ENCODE measurements around the gene LOXL4. TPM values are rescaled to one million over a fixed set of nuclear protein-coding genes. Genes with fewer than 3 reads are reported as not detected.

LOXL4 gene
- polyA plus RNA-seq, 3 donors = 0.03 to 0.05 TPM; not detected in 1

GRCh38 chr10:98295907-98296306, 27.9 kb upstream of the LOXL4 start:
- H3K27ac ChIP-seq (ENCODE audit: low read depth in 1 of 2, low read length in 2 of 2) = peak overlapping the region in 1 of 2 donors; percentile 60
- peaks cover 15% of the 10 kb centered on the region for H3K4me1 Mint-ChIP-seq
- H3K27ac Mint-ChIP-seq = peak overlapping the region in 6 of 7 donors; percentile 16 to 83 (median 45)
- H3K27me3 ChIP-seq (ENCODE audit: control insufficient read depth in 2 of 2, insufficient read depth in 2 of 2, low read length in 2 of 2) = peaks cover 2 to 8% of the 10 kb centered on the region in 2 donors
- no peaks in the 10 kb centered on the region for H3K36me3 ChIP-seq (replicated peaks in 1 of 2; ENCODE audit: control insufficient read depth in 1 of 2, insufficient read depth in 2 of 2, low read length in 2 of 2)
- DNase-seq = no peak
- peak overlapping the region; percentile 72 to 82 for H3K4me3 Mint-ChIP-seq
- WGBS (ENCODE audit: insufficient coverage) = 83% methylated on average over 1 of the region's 5 CpGs
- peak overlapping the region; percentile 65 for H3K4me2 ChIP-seq (replicated peaks; ENCODE audit: extremely low read depth, low read length, poor library complexity, severe bottlenecking)
- intact Hi-C loops (cut with micrococcal nuclease) = no loop called here
- peaks cover 12 to 13% of the 10 kb centered on the region in 2 donors for H3K4me1 ChIP-seq (ENCODE audit: control insufficient read depth in 1 of 2, insufficient read depth in 2 of 2, low read length in 2 of 2)
- H3K36me3 Mint-ChIP-seq = no peaks in the 10 kb centered on the region
- H3K79me2 ChIP-seq (ENCODE audit: insufficient read depth, low read length) = no peaks in the 10 kb centered on the region
- H3K9ac ChIP-seq (ENCODE audit: insufficient read depth, low read length, poor library complexity, severe bottlenecking) = peak overlapping the region; percentile 16
- no peaks in the 10 kb centered on the region for H3K9me3 ChIP-seq (replicated peaks in 1 of 2; ENCODE audit: control insufficient read depth in 1 of 2, insufficient read depth in 1 of 2, low read length in 2 of 2)
- peaks cover 0 to 1% (median 0%) of the 10 kb centered on the region in 7 donors for H3K9me3 Mint-ChIP-seq
- TF ChIP-seq CTCF (IDR thresholded peaks at IDR 0.05) = no peak
- peak overlapping the region; percentile 74 for H2AFZ ChIP-seq (ENCODE audit: insufficient read depth, low read depth, low read length, poor library complexity, severe bottlenecking)
- no peaks in the 10 kb centered on the region for H4K20me1 ChIP-seq (ENCODE audit: insufficient read depth, low read length)
- peaks cover 1 to 25% (median 23%) of the 10 kb centered on the region in 3 donors for H3K27me3 Mint-ChIP-seq (ENCODE audit: low read depth in 3 of 3)
- H3K4me3 ChIP-seq (replicated peaks in 1 of 3; ENCODE audit: low read depth in 2 of 3, low read length in 3 of 3) = peak overlapping the region in 2 of 3 experiments; percentile 14 to 54

- Mint-ChIP-seq H3K27ac (peak overlapping the region; percentile 2 to 83 (median 61)), H3K36me3 (no peaks in the 10 kb centered on the region), H3K4me3 (peak overlapping the region; percentile 72 to 82), H3K9me3 (peaks cover 0 to 1% (median 0%) of the 10 kb centered on the region in 7 donors), H3K27me3 (ENCODE audit: low read depth in 3 of 3) (peaks cover 3 to 24% (median 22%) of the 10 kb centered on the region in 3 donors), H3K4me1 (peaks cover 15% of the 10 kb centered on the region)
- peaks cover 2 to 4% of the 10 kb centered on the region in 2 donors for H3K27me3 ChIP-seq (ENCODE audit: control insufficient read depth in 2 of 2, insufficient read depth in 2 of 2, low read length in 2 of 2)
- peak overlapping the region; percentile 65 for H3K4me2 ChIP-seq (replicated peaks; ENCODE audit: extremely low read depth, low read length, poor library complexity, severe bottlenecking)
- H3K27ac ChIP-seq (ENCODE audit: low read depth in 1 of 2, low read length in 2 of 2) = peak overlapping the region; percentile 23 to 60
- DNase-seq = peak; percentile 35 to 53 (median 46)
- intact Hi-C loops (cut with micrococcal nuclease) = no loop called here
- peak overlapping the region in 2 of 3 experiments; percentile 14 to 54 for H3K4me3 ChIP-seq (replicated peaks in 1 of 3; ENCODE audit: low read depth in 2 of 3, low read length in 3 of 3)
- H3K9ac ChIP-seq (ENCODE audit: insufficient read depth, low read length, poor library complexity, severe bottlenecking) = peak overlapping the region; percentile 16
- TF ChIP-seq CTCF (IDR thresholded peaks at IDR 0.05) = no peak
- H3K9me3 ChIP-seq (replicated peaks in 1 of 2; ENCODE audit: control insufficient read depth in 1 of 2, insufficient read depth in 1 of 2, low read length in 2 of 2) = no peaks in the 10 kb centered on the region
- 33% methylated on average over 3 of the region's 4 CpGs for WGBS (ENCODE audit: insufficient coverage)
- H3K36me3 ChIP-seq (replicated peaks in 1 of 2; ENCODE audit: control insufficient read depth in 1 of 2, insufficient read depth in 2 of 2, low read length in 2 of 2) = no peaks in the 10 kb centered on the region
- peaks cover 12 to 13% of the 10 kb centered on the region in 2 donors for H3K4me1 ChIP-seq (ENCODE audit: control insufficient read depth in 1 of 2, insufficient read depth in 2 of 2, low read length in 2 of 2)
- peak overlapping the region; percentile 74 for H2AFZ ChIP-seq (ENCODE audit: insufficient read depth, low read depth, low read length, poor library complexity, severe bottlenecking)
- no peaks in the 10 kb centered on the region for H3K79me2 ChIP-seq (ENCODE audit: insufficient read depth, low read length)
- H4K20me1 ChIP-seq (ENCODE audit: insufficient read depth, low read length) = no peaks in the 10 kb centered on the region
Measured at GRCh38 chr10:98295401-98295811, 27.4 kb upstream of the LOXL4 start.
